HAP-1 (cell line): ENCODE results near the gene GAP43.

ENCODE experiments used
- DNase-seq, 2 experiments: peaks; one replicate each; pipeline ENCODE4 v3.0.0-alpha.2; 2016 to 2020; ENCODE audit warnings: low spot score in 2 of 2
- H3K27me3 ChIP-seq: fragments of 250-450 bp; sonication (Bioruptor Pico); 2 replicates; pipeline ENCODE4 v1.5.1; 2020; ENCODE audit warnings: low read depth, mild to moderate bottlenecking, moderate library complexity
- H3K36me3 ChIP-seq: fragments of 250-450 bp; sonication (Bioruptor Pico); replicated peaks from 2 replicates; pipeline ENCODE4 v1.5.1; 2020; ENCODE audit warnings: mild to moderate bottlenecking
- H3K4me1 ChIP-seq: fragments of 250-450 bp; sonication (Bioruptor Pico); 2 replicates; pipeline ENCODE4 v1.5.1; 2020; ENCODE audit warnings: mild to moderate bottlenecking
- H3K4me3 ChIP-seq: fragments of 250-450 bp; sonication (Bioruptor Pico); 2 replicates; pipeline ENCODE4 v1.5.1; 2020; ENCODE audit warnings: mild to moderate bottlenecking, moderate library complexity
- H3K9me3 ChIP-seq: fragments of 250-450 bp; sonication (Bioruptor Pico); 2 replicates; pipeline ENCODE4 v1.5.1; 2020; ENCODE audit warnings: mild to moderate bottlenecking, moderate library complexity
- in situ Hi-C: fragments of 300-500 bp; cut with MboI; formaldehyde crosslinking; loops from 3 replicates; pipeline ENCODE4 v1.14.3; 2020; ENCODE audit warnings: low sequenced_read_pairs, inconsistent platforms, mixed read lengths

GAP43 gene

GRCh38 chr3:115660646-115661337 lies 37.5 kb downstream of the GAP43 start:
- H3K4me1 ChIP-seq: peaks cover 23% of the 10 kb centered on the region
- in situ Hi-C loops: no loop called here
- peak in 1 of 2 experiments; percentile 56 for DNase-seq
- no peaks in the 10 kb centered on the region for H3K36me3 ChIP-seq
- no peaks in the 10 kb centered on the region for H3K27me3 ChIP-seq
- no peaks in the 10 kb centered on the region for H3K9me3 ChIP-seq
- no peak overlapping the region for H3K4me3 ChIP-seq

GRCh38 chr3:115662356-115662755 lies 39.0 kb downstream of the GAP43 start:
- DNase-seq: no peak
- Histone ChIP-seq H3K4me1 (peaks cover 22% of the 10 kb centered on the region), H3K36me3 (no peaks in the 10 kb centered on the region), H3K27me3 (no peaks in the 10 kb centered on the region), H3K4me3 (no peak overlapping the region), H3K9me3 (no peaks in the 10 kb centered on the region)
- in situ Hi-C loops: no loop called here

DNA sequence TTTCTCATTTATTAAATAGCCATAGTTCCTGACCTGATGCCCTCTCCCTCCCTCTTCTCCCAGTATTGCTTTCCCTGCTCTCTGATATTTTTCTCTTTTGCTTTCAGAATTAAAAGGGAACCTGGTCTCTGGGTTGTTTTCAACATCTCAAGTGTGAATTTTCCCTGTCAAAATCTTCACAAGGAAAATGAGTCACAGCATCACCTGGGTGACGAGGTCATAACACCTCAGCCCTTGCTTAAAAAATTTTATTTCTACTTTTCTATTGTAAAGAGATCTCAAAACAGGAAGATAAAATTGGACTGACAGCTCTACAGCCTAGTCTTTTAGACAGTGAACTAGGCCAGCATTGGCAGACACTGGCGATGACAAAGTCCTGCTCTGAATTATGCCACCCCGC lies 40.1 kb downstream of the GAP43 start:
- Histone ChIP-seq H3K9me3 (no peaks in the 10 kb centered on the region), H3K4me3 (no peak overlapping the region), H3K36me3 (no peaks in the 10 kb centered on the region), H3K4me1 (peaks cover 14% of the 10 kb centered on the region), H3K27me3 (no peaks in the 10 kb centered on the region)
- no peak for DNase-seq
- in situ Hi-C loops: no loop called here

- H3K4me3 ChIP-seq: no peak overlapping the region
- in situ Hi-C loops: no loop called here
These were observed 42.8 kb downstream of the GAP43 start for GRCh38 chr3:115666081-115666480.

DNA sequence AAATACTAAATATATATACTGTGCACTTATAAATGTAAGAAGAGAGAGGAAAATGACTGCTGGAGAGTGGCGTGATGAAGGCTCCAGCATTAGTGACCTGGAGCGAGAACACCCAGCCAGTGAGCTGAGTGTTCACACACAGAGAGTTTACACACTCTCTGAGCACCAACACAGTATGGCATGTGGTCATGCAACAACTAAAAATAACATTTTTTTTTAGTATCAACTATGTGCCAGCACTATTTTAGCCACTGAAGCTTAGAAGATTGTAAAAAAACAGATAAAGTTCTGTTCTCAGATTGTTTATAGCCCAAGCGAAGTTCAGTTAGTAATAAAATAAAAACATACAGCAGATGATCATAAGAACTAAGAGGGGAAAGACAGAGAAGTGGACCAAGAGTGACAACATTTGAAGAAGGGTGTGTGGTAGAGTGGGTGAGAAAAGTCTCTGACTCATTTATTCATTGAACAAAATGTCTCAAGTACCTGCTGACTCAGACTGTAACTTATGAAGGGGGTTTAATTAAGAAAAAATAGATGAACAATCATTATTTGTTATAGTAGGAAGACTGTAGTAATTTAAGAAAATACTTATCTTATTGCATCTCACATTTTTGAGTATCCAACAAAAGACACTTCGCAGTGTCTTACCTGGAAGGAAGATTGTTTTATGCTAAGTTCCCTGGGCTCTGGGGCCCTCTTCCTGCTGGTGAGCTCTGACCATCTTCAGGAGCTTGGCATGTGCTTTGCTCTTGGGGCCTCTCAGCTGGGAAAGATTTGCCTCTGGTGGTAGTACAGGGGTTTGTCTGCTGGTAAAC lies 43.8 kb downstream of the GAP43 start:
- no peaks in the 10 kb centered on the region for H3K27me3 ChIP-seq
- DNase-seq: no peak
- in situ Hi-C loops: no loop called here
- H3K9me3 ChIP-seq: no peaks in the 10 kb centered on the region
- no peaks in the 10 kb centered on the region for H3K36me3 ChIP-seq
- no peak overlapping the region for H3K4me3 ChIP-seq
- H3K4me1 ChIP-seq: no peaks in the 10 kb centered on the region

More at GRCh38 chr3:115666081-115666480, 42.8 kb downstream of the GAP43 start:
- H3K9me3 ChIP-seq: no peaks in the 10 kb centered on the region
- no peaks in the 10 kb centered on the region for H3K36me3 ChIP-seq
- peaks cover 1% of the 10 kb centered on the region for H3K4me1 ChIP-seq
- H3K27me3 ChIP-seq: no peaks in the 10 kb centered on the region
- DNase-seq: no peak

- Histone ChIP-seq H3K36me3 (no peaks in the 10 kb centered on the region), H3K27me3 (no peaks in the 10 kb centered on the region), H3K4me3 (no peak overlapping the region), H3K9me3 (no peaks in the 10 kb centered on the region), H3K4me1 (no peaks in the 10 kb centered on the region)
- in situ Hi-C loops: no loop called here
- DNase-seq: no peak
These were observed 44.4 kb downstream of the GAP43 start for GRCh38 chr3:115667738-115668065.

GRCh38 chr3:115670911-115671310 lies 47.6 kb downstream of the GAP43 start:
- DNase-seq: no peak
- Histone ChIP-seq H3K27me3 (no peaks in the 10 kb centered on the region), H3K4me1 (no peaks in the 10 kb centered on the region), H3K4me3 (no peak overlapping the region), H3K9me3 (no peaks in the 10 kb centered on the region), H3K36me3 (no peaks in the 10 kb centered on the region)
- in situ Hi-C loops: no loop called here

DNA sequence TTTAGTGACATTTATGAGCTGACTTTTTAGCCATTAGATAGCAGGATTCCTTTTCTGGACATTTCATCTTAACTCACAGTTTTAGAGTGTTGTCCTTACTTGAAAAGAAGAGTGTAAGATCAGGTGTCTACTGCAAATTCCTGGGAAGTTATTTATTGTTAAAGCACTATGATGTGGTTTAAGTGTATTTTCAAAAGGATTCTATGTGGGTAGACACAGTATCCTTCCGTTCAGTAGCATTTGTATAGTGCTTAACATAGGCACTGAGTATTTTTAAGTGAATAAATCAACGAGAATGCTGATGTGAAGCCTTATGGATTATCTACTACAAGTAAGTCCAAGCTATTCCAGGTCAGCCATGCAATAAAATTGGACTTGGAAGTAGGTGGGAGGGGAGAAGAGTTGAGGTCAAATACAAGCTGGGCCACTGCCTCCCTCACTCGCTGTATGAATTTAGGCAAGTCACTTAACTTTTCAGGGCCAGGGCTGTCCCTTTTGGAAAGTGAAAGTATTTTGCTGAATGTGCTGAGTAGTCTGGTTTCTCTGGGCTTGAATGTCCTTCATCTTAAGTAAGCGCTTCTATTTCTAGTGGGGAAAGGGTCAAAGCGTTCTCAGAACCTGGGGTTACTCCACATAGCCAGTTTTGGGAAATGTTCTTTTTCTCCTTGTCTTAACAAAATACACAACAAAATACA lies 48.6 kb downstream of the GAP43 start:
- no peaks in the 10 kb centered on the region for H3K27me3 ChIP-seq
- no peaks in the 10 kb centered on the region for H3K9me3 ChIP-seq
- in situ Hi-C loops: no loop called here
- H3K4me1 ChIP-seq: no peaks in the 10 kb centered on the region
- H3K36me3 ChIP-seq: no peaks in the 10 kb centered on the region
- no peak for DNase-seq
- H3K4me3 ChIP-seq: no peak overlapping the region

- Histone ChIP-seq H3K4me3 (no peak overlapping the region), H3K36me3 (no peaks in the 10 kb centered on the region), H3K27me3 (no peaks in the 10 kb centered on the region), H3K4me1 (no peaks in the 10 kb centered on the region), H3K9me3 (no peaks in the 10 kb centered on the region)
- DNase-seq: no peak
- in situ Hi-C loops: no loop called here
These were observed 50.6 kb downstream of the GAP43 start for GRCh38 chr3:115673881-115674280.

DNA sequence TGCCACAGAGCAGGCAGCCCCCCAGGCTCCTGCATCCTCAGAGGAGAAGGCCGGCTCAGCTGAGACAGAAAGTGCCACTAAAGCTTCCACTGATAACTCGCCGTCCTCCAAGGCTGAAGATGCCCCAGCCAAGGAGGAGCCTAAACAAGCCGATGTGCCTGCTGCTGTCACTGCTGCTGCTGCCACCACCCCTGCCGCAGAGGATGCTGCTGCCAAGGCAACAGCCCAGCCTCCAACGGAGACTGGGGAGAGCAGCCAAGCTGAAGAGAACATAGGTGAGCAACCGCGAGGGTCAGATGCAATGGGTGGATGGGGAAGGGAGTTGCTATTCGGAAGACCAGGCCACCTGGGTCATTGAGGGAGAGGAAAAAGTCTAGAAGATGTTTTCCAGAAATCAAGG lies 53.0 kb downstream of the GAP43 start:
- no peaks in the 10 kb centered on the region for H3K27me3 ChIP-seq
- no peak for DNase-seq
- in situ Hi-C loops: loop anchor here (25.0 kb wide), 1 partner anchor 839 kb away; no protein-coding TSS in a partner anchor
- no peaks in the 10 kb centered on the region for H3K36me3 ChIP-seq
- H3K4me1 ChIP-seq: no peaks in the 10 kb centered on the region
- H3K9me3 ChIP-seq: no peaks in the 10 kb centered on the region
- no peak overlapping the region for H3K4me3 ChIP-seq

DNA sequence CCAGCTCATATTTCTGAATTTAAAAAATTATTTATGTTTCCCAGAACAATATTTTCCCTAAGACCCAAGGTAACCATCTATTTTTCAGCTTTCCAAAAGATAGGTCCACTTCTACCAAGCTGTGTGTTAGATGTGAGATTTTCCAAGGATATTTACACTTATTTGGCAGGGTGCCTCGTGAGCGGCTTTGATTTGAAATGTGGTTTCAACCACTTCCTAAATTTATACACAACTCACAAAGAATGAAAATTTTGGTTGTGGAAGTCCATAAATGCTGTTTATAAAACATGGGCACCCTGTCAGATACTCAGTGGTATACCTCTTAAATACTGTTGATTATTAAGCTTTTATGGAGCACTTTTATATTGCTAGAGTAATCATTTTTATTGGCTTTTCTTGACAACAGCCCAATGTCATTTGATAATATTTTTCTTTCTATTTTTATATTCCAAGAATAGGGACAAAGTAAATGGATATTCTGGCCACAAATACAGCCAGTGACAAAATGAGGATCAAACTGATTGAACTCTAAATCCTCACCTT lies 57.6 kb downstream of the GAP43 start:
- DNase-seq: no peak
- in situ Hi-C loops: loop anchor here (25.0 kb wide), 1 partner anchor 844 kb away; no protein-coding TSS in a partner anchor

GRCh38 chr3:115681736-115682135 lies 58.4 kb downstream of the GAP43 start:
- no peak for DNase-seq
- Histone ChIP-seq H3K9me3 (no peaks in the 10 kb centered on the region), H3K4me1 (no peaks in the 10 kb centered on the region), H3K4me3 (no peak overlapping the region), H3K27me3 (no peaks in the 10 kb centered on the region), H3K36me3 (no peaks in the 10 kb centered on the region)
- in situ Hi-C loops: loop anchor here (25.0 kb wide), 1 partner anchor 844 kb away; no protein-coding TSS in a partner anchor

More for the DNA sequence above, 57.6 kb downstream of the GAP43 start:
- Histone ChIP-seq H3K36me3 (no peaks in the 10 kb centered on the region), H3K4me3 (no peak overlapping the region), H3K27me3 (no peaks in the 10 kb centered on the region), H3K4me1 (no peaks in the 10 kb centered on the region), H3K9me3 (no peaks in the 10 kb centered on the region)

GRCh38 chr3:115683305-115683704 lies 60.0 kb downstream of the GAP43 start:
- Histone ChIP-seq H3K27me3 (no peaks in the 10 kb centered on the region), H3K4me1 (no peaks in the 10 kb centered on the region), H3K4me3 (no peak overlapping the region), H3K36me3 (no peaks in the 10 kb centered on the region), H3K9me3 (no peaks in the 10 kb centered on the region)
- in situ Hi-C loops: loop anchor here (25.0 kb wide), 1 partner anchor 846 kb away; no protein-coding TSS in a partner anchor
- no peak for DNase-seq
